Measurements from ENCODE around the gene JARID2.

Gene JARID2

GRCh38 chr6:15246666-15247499 lies 1.0 kb downstream of the JARID2 start:
- peak; percentile 16 for DNase-seq (ENCODE audit: low spot score)

- DNase-seq (ENCODE audit: low spot score), result peak; percentile 58
Measured at GRCh38 chr6:15247500-15248450, 1.9 kb downstream of the JARID2 start.

- DNase-seq (ENCODE audit: low spot score), result peak; percentile 94
Measured at GRCh38 chr6:15248451-15249370, 2.8 kb downstream of the JARID2 start.

GRCh38 chr6:15249371-15250019 lies 3.6 kb downstream of the JARID2 start:
- DNase-seq (ENCODE audit: low spot score), result no peak

GRCh38 chr6:15250187-15251168 lies 4.6 kb downstream of the JARID2 start:
- no peak for DNase-seq (ENCODE audit: low spot score)

GRCh38 chr6:15252195-15252594 lies 6.3 kb downstream of the JARID2 start:
- DNase-seq (ENCODE audit: low spot score), result no peak

GRCh38 chr6:15253203-15254022 lies 7.5 kb downstream of the JARID2 start:
- DNase-seq (ENCODE audit: low spot score), result no peak

GRCh38 chr6:15254070-15254975 lies 8.5 kb downstream of the JARID2 start:
- DNase-seq (ENCODE audit: low spot score), result peak; percentile 35

- no peak for DNase-seq (ENCODE audit: low spot score)
Measured at GRCh38 chr6:15255481-15255880, 9.6 kb downstream of the JARID2 start.

GRCh38 chr6:15255909-15256395 lies 10.1 kb downstream of the JARID2 start:
- DNase-seq (ENCODE audit: low spot score), result peak; percentile 30

- no peak for DNase-seq (ENCODE audit: low spot score)
Measured at GRCh38 chr6:15256538-15257271, 10.8 kb downstream of the JARID2 start.

- DNase-seq (ENCODE audit: low spot score), result no peak
Measured at GRCh38 chr6:15257357-15258132, 11.7 kb downstream of the JARID2 start.

GRCh38 chr6:15259766-15260098 lies 13.9 kb downstream of the JARID2 start:
- no peak for DNase-seq (ENCODE audit: low spot score)

- no peak for DNase-seq (ENCODE audit: low spot score)
Measured at GRCh38 chr6:15260099-15260821, 14.4 kb downstream of the JARID2 start.

- no peak for DNase-seq (ENCODE audit: low spot score)
Measured at GRCh38 chr6:15263780-15264374, 18.0 kb downstream of the JARID2 start.
